K562 (cell line): ENCODE measurements around the gene SON. TPM values are rescaled to one million over a fixed set of nuclear protein-coding genes. Genes with fewer than 3 reads are reported as not detected.

ENCODE experiments used
- ATF4 ChIP-seq: fragments of 450-650 bp; formaldehyde crosslinking; IDR thresholded peaks from 2 replicates; pipeline ENCODE4 v1.4.0; 2022; ENCODE audit warnings: mild to moderate bottlenecking, moderate library complexity
- CAMTA2 ChIP-seq: fragments of 250-450 bp; sonication (Bioruptor Pico); conservative IDR thresholded peaks from 2 replicates; pipeline ENCODE4 v1.5.1; 2022
- CSDE1 ChIP-seq, 2 experiments: fragments of 450-650 bp; IDR thresholded peaks; 2 replicates each; pipeline ENCODE4 v1.6.1; 2016; ENCODE audit warnings: mild to moderate bottlenecking in 1 of 2
- CUX1 ChIP-seq: fragments of 200-800 bp; sonication (Bioruptor generic); IDR thresholded peaks from 2 replicates; pipeline ENCODE4 v1.6.1; 2016; ENCODE audit warnings: missing genetic modification characterization, missing compliant biosample characterization
- ETS2 ChIP-seq: IDR thresholded peaks from 2 replicates; pipeline ENCODE4 v1.6.1; 2016; ENCODE audit warnings: borderline replicate concordance, missing genetic modification characterization, mild to moderate bottlenecking, moderate library complexity, missing compliant biosample characterization; ENCODE audit not compliant: poor library complexity, severe bottlenecking
- ETV5 ChIP-seq: sonication (generic); formaldehyde crosslinking; IDR thresholded peaks from 2 replicates; pipeline ENCODE4 v1.4.0; 2020; ENCODE audit warnings: low read depth, mild to moderate bottlenecking, missing genetic modification reagents
- FOXK2 ChIP-seq, 2 experiments: fragments of 450-650 bp; IDR thresholded peaks in 1 of 2; conservative IDR thresholded peaks in 1 of 2; 2 replicates each; pipeline ENCODE4 v1.6.1; 2016; ENCODE audit warnings: low read depth in 2 of 2, mild to moderate bottlenecking in 1 of 2
- KAT7 ChIP-seq: sonication (generic); formaldehyde crosslinking; IDR thresholded peaks from 2 replicates; pipeline ENCODE4 v1.8.0; 2022; ENCODE audit warnings: missing genetic modification reagents, mild to moderate bottlenecking, borderline replicate concordance
- MTA3 ChIP-seq: fragments of 450-650 bp; formaldehyde crosslinking; IDR thresholded peaks from 2 replicates; pipeline ENCODE4 v1.6.1; 2017; ENCODE audit warnings: mild to moderate bottlenecking, borderline replicate concordance
- NR2C1 ChIP-seq, 2 experiments: fragments of 450-650 bp; IDR thresholded peaks; 2 replicates each; pipeline ENCODE4 v1.6.1; 2017; ENCODE audit warnings: mild to moderate bottlenecking in 2 of 2, antibody characterized with exemption in 1 of 2, inconsistent platforms in 1 of 2, missing compliant biosample characterization in 1 of 2, missing genetic modification characterization in 1 of 2
- SNIP1 ChIP-seq: fragments of 450-650 bp; IDR thresholded peaks from 2 replicates; pipeline ENCODE4 v1.7.1; 2017; ENCODE audit warnings: low read depth, mild to moderate bottlenecking
- TOE1 ChIP-seq, 2 experiments: fragments of 450-650 bp in 1 of 2; sonication (generic) in 1 of 2; formaldehyde crosslinking in 1 of 2; IDR thresholded peaks; 2 replicates each; pipeline versions ENCODE4 v1.7.1 to v1.8.0; 2016 to 2022; ENCODE audit warnings: borderline replicate concordance in 2 of 2, mild to moderate bottlenecking in 2 of 2, antibody characterized with exemption in 1 of 2, inconsistent platforms in 1 of 2, low read depth in 1 of 2, missing genetic modification reagents in 1 of 2, moderate library complexity in 1 of 2
- ZNF398 ChIP-seq: fragments of 250-450 bp; sonication (Bioruptor Pico); IDR thresholded peaks from 2 replicates; pipeline ENCODE4 v1.8.0; 2021; ENCODE audit warnings: moderate library complexity, mild to moderate bottlenecking, inconsistent platforms
- ZNF778 ChIP-seq: fragments of 450-650 bp; formaldehyde crosslinking; IDR thresholded peaks from 2 replicates; pipeline ENCODE4 v1.4.0; 2020; ENCODE audit warnings: mild to moderate bottlenecking, moderate library complexity
- polyA plus RNA-seq, 8 experiments: library from polyadenylated mRNA; depleted of rRNA in 4 of 8; stranded (reverse) in 5 of 8; unstranded in 3 of 8; fragments of >200 nt; fragmentation: Nextera tagmentation in 2 of 8; fragmentation: Illumina TruSeq in 1 of 8; extraction: Ambion mirVana in 2 of 8; extraction: Trizol in 1 of 8; gene quantifications; 2 replicates each; pipeline versions ENCODE4 v1.2.1 to v1.2.3, GENCODE V29; 2011 to 2014; ENCODE audit warnings: inconsistent platforms in 1 of 8, missing spikeins in 1 of 8
- total RNA-seq, 7 experiments: library from RNA; depleted of rRNA in 6 of 7; stranded (reverse); fragments of >200 nt in 6 of 7; fragmentation: Illumina TruSeq in 2 of 7; extraction: Trizol in 2 of 7; gene quantifications; 2 replicates each; pipeline versions ENCODE4 v1.2.1 to v1.2.3, GENCODE V29; 2011 to 2021; ENCODE audit warnings: low replicate concordance in 1 of 7
- TF ChIP-seq, protein P1 (sequence below): fragments of 250-450 bp; sonication (Bioruptor Pico); IDR thresholded peaks from 2 replicates; pipeline ENCODE4 v1.4.0; 2020; ENCODE audit warnings: mild to moderate bottlenecking

The SON gene
- total and polyA plus RNA-seq, 9 of the 15 experiments (the other 6 are each of a cell fraction or from before 2014, with no cell fraction given): 105 to 742 (median 187) TPM

DNA sequence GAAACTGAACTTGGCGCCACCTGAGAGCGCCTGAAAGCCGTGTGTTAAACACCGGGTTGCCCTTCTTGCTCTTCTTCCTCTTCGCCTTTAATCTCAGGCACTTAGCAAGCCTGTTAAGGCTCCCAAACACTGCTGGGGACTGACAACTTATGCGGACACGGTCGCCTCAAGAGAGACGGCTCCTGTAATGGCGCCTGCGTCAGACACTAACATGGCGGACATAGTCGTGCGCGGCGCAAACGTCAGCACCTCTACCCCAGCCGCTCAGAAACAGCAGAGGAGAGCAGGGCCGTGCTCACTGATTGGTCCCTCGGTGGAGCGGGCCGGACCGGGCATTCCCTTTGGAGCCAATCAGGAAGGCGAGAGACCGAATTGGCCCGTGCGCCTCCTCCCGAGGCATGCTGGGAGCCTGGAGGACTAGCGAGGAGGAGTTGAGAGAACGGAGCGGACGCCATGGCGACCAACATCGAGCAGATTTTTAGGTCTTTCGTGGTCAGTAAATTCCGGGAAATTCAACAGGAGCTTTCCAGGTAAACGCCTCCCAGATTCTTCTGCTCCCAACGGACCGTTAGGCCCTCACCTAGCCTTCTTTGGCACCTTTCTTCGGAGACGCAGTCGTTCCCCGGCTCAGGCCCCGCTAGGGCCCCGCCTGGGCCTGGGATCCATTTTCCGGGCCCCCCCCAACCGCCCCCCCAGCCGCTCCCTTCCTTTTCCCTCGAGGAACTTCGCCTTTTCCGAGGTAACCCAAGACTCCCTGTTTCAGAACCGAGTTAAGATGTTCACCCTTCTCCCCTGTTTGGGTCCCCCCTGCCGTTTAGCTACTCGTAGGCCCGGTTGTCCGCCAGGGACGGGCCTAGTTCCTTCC, at the start of gene SON (continued):
- no peak for TF ChIP-seq ZNF398 (CRISPR knock-in tag)
- peak in 1 of 2 experiments; percentile 79 for TF ChIP-seq FOXK2 (conservative IDR thresholded peaks at IDR 0.05 in 1 of 2, IDR thresholded peaks at IDR 0.05 in 1 of 2; ENCODE audit: low read depth in 2 of 2)
- no peak for TF ChIP-seq ETS2
- TF ChIP-seq CUX1 (CRISPR knock-in tag): no peak
- TF ChIP-seq ZNF778: no peak
- TF ChIP-seq MTA3: peak; percentile 90
- TF ChIP-seq KAT7 (CRISPR knock-in tag): no peak; the same call in 1 of the 2 replicates
- TF ChIP-seq CSDE1 (IDR thresholded peaks at IDR 0.05): peak in 1 of 2 experiments; percentile 92; a peak in 3 of 4 replicates
- no peak for TF ChIP-seq CAMTA2 (CRISPR knock-in tag)
- peak; percentile 18 for TF ChIP-seq TOE1 (IDR thresholded peaks at IDR 0.05; ENCODE audit: borderline replicate concordance)
- no peak for TF ChIP-seq TOE1 (CRISPR knock-in tag; IDR thresholded peaks at IDR 0.05; ENCODE audit: borderline replicate concordance, low read depth)
- TF ChIP-seq SNIP1: no peak
- peak; percentile 60 for TF ChIP-seq ETV5
- TF ChIP-seq, protein P1, sequence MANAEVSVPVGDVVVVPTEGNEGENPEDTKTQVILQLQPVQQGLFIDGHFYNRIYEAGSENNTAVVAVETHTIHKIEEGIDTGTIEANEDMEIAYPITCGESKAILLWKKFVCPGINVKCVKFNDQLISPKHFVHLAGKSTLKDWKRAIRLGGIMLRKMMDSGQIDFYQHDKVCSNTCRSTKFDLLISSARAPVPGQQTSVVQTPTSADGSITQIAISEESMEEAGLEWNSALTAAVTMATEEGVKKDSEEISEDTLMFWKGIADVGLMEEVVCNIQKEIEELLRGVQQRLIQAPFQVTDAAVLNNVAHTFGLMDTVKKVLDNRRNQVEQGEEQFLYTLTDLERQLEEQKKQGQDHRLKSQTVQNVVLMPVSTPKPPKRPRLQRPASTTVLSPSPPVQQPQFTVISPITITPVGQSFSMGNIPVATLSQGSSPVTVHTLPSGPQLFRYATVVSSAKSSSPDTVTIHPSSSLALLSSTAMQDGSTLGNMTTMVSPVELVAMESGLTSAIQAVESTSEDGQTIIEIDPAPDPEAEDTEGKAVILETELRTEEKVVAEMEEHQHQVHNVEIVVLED (CRISPR knock-in tag): peak; percentile 86
- peak; percentile 60; the same call in 1 of the 2 replicates for TF ChIP-seq NR2C1 (IDR thresholded peaks at IDR 0.05)
- TF ChIP-seq NR2C1 (tag; IDR thresholded peaks at IDR 0.05): no peak
- TF ChIP-seq ATF4 (CRISPR knock-in tag): peak; percentile 15; the same call in 1 of the 2 replicates
